CD8-positive, alpha-beta memory T cell (primary cell): ENCODE measurements around the gene MACF1. TPM values are rescaled to one million over a fixed set of nuclear protein-coding genes. Genes with fewer than 3 reads are reported as not detected.

Experiments used
- CTCF ChIA-PET: fragments of 350-600 bp; sonication (Branson Sonifier 250); formaldehyde crosslinking; loops from one replicate; lab custom pipeline; 2021; ENCODE audit warnings: antibody characterized with exemption; lab: Charles Lee
- POLR2A ChIA-PET: fragments of 350-600 bp; sonication (Branson Sonifier 250); formaldehyde crosslinking; loops from one replicate; lab custom pipeline; 2021; ENCODE audit warnings: antibody characterized with exemption; lab: Charles Lee
- DNase-seq, 5 donors: peaks; one replicate each; pipeline versions ENCODE4 v3.0.0 to v3.0.0-alpha.2; 2020 to 2022; ENCODE audit warnings: mixed read lengths in 1 of 5
- H3K27ac ChIP-seq: one replicate; pipeline ENCODE4 v1.7.0; 2013; ENCODE audit warnings: low read depth, mild to moderate bottlenecking, low read length, moderate library complexity
- H3K27me3 ChIP-seq: 2 replicates; pipeline ENCODE4 v1.7.0; 2013; ENCODE audit warnings: low read length, mild to moderate bottlenecking; ENCODE audit not compliant: insufficient read depth, poor library complexity, severe bottlenecking
- H3K36me3 ChIP-seq: 2 replicates; pipeline ENCODE4 v1.7.0; 2013; ENCODE audit warnings: mild to moderate bottlenecking, low read length, moderate library complexity; ENCODE audit not compliant: insufficient read depth
- H3K4me1 ChIP-seq: 2 replicates; pipeline ENCODE4 v1.7.0; 2013; ENCODE audit warnings: mild to moderate bottlenecking, low read length, moderate library complexity; ENCODE audit not compliant: insufficient read depth
- H3K4me3 ChIP-seq: 2 replicates; pipeline ENCODE4 v1.7.0; 2013; ENCODE audit warnings: mild to moderate bottlenecking, low read length
- H3K9me3 ChIP-seq: 2 replicates; pipeline ENCODE4 v1.7.0; 2013; ENCODE audit warnings: mild to moderate bottlenecking, low read length
- H3K27ac Mint-ChIP-seq, 8 donors: one replicate each; pipeline ENCODE4 v1.8.0; 2020 to 2021; ENCODE audit warnings: mixed read lengths in 8 of 8, mild to moderate bottlenecking in 6 of 8, inconsistent platforms in 3 of 8, moderate library complexity in 3 of 8
- H3K27me3 Mint-ChIP-seq, 2 donors: one replicate each; pipeline ENCODE4 v1.8.0; 2020 to 2021; ENCODE audit warnings: mixed read lengths in 2 of 2, mild to moderate bottlenecking in 1 of 2, moderate library complexity in 1 of 2
- H3K36me3 Mint-ChIP-seq, 3 donors: one replicate each; pipeline ENCODE4 v1.8.0; 2020 to 2021; ENCODE audit warnings: mixed read lengths in 3 of 3, inconsistent platforms in 1 of 3, mild to moderate bottlenecking in 1 of 3
- H3K4me1 Mint-ChIP-seq, 3 donors: one replicate each; pipeline ENCODE4 v1.8.0; 2020 to 2021; ENCODE audit warnings: mixed read lengths in 3 of 3, inconsistent platforms in 1 of 3, mild to moderate bottlenecking in 1 of 3
- H3K4me3 Mint-ChIP-seq, 7 donors: one replicate each; pipeline ENCODE4 v1.8.0; 2020 to 2021; ENCODE audit warnings: mixed read lengths in 7 of 7, mild to moderate bottlenecking in 6 of 7, moderate library complexity in 4 of 7, inconsistent platforms in 2 of 7
- H3K9me3 Mint-ChIP-seq, 5 donors: one replicate each; pipeline ENCODE4 v1.8.0; 2020 to 2022; ENCODE audit warnings: mixed read lengths in 5 of 5, mild to moderate bottlenecking in 3 of 5, moderate library complexity in 2 of 5, inconsistent platforms in 1 of 5
- polyA plus RNA-seq: library from polyadenylated mRNA; unstranded; fragments of 300-500 nt; fragmentation: Illumina TruSeq; gene quantifications from one replicate; pipeline ENCODE4 v1.2.3, GENCODE V29; 2021
- total RNA-seq, 2 experiments: library from RNA; stranded (reverse); gene quantifications; one replicate each; pipeline ENCODE4 v1.2.3, GENCODE V29; 2021

MACF1 gene
- total and polyA plus RNA-seq, 3 experiments from 2014 or later: 87.6 to 154 (median 151) TPM

- no peak for DNase-seq
- ChIA-PET POLR2A (no interaction called here), CTCF (interaction anchor here (1.2 to 5.1 kb wide), 3 partner anchors 14 to 46 kb away, joined by 5 to 46 read pairs (median 5); no protein-coding TSS in a partner anchor)
- Mint-ChIP-seq H3K36me3 (peaks cover 4 to 16% (median 5%) of the 10 kb centered on the region in 3 donors), H3K4me1 (peaks cover 45 to 63% (median 63%) of the 10 kb centered on the region in 3 donors), H3K27ac (peak overlapping the region in 6 of 8 donors; percentile 36 to 81 (median 62)), H3K27me3 (no peaks in the 10 kb centered on the region), H3K4me3 (peak overlapping the region in 2 of 7 donors; percentile 19 to 34), H3K9me3 (peaks cover 0 to 4% (median 0%) of the 10 kb centered on the region in 5 donors)
- Histone ChIP-seq H3K27me3 (no peaks in the 10 kb centered on the region), H3K36me3 (no peaks in the 10 kb centered on the region), H3K4me1 (peaks cover 26% of the 10 kb centered on the region), H3K9me3 (no peaks in the 10 kb centered on the region), H3K4me3 (no peak overlapping the region), H3K27ac (no peak overlapping the region)
Measured at GRCh38 chr1:39212499-39212898, 8.0 kb downstream of the MACF1 start.

- no peaks in the 10 kb centered on the region for H3K9me3 ChIP-seq
- H3K4me1 Mint-ChIP-seq: peaks cover 48 to 66% (median 66%) of the 10 kb centered on the region in 3 donors
- peak overlapping the region; percentile 35 to 96 (median 80) for H3K27ac Mint-ChIP-seq
- H3K36me3 ChIP-seq: no peaks in the 10 kb centered on the region
- no peak for DNase-seq
- H3K4me3 ChIP-seq: no peak overlapping the region
- H3K4me1 ChIP-seq: peaks cover 35% of the 10 kb centered on the region
- H3K27me3 Mint-ChIP-seq: no peaks in the 10 kb centered on the region
- H3K27me3 ChIP-seq: no peaks in the 10 kb centered on the region
- CTCF ChIA-PET: interaction anchor here (1.2 to 5.1 kb wide), 4 partner anchors 8 to 45 kb away, joined by 5 to 46 read pairs (median 14); partner anchors contain the start of gene MACF1
- H3K9me3 Mint-ChIP-seq: peaks cover 0 to 4% (median 0%) of the 10 kb centered on the region in 5 donors
- peaks cover 0 to 16% (median 8%) of the 10 kb centered on the region in 3 donors for H3K36me3 Mint-ChIP-seq
- H3K27ac ChIP-seq: no peak overlapping the region
- POLR2A ChIA-PET: no interaction called here
- H3K4me3 Mint-ChIP-seq: peak overlapping the region in 3 of 7 donors; percentile 12 to 75 (median 13)
Measured at GRCh38 chr1:39213511-39214002, 9.1 kb downstream of the MACF1 start.

DNA sequence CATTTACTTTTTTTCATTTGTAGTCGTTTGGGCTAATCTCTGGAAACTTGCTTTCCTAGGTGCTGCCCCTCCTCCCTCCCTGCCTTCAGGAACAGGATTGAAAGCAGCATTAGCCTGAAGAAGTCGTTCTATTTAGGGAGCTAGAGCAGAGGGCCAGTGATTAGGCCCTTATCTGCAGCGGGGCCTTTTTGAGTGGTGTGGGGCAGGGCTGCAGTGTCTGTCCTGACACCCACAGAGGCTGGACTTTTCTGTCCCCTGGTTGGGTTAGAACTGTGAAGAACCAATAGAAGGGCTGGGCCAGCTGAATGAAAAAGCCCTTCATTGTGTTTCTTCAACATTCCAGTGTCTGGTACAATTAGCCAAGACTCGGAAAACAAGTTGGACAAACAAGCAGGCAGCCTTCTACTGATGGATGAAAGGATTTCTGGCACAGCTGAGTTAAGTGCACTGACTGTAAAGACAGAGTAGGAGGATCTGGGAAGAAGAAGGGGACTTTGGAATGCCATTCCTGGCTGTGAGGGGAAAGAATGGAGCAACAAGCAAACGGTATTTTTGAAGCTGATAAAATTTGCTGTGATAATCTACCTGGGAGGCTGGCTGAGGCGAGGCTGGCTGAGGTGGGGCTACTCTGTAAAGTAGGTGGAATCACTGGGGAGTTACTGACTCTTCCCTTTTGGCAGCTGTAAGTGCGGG, 9.7 kb downstream of the MACF1 start:
- Histone ChIP-seq H3K36me3 (peaks cover 2% of the 10 kb centered on the region), H3K4me3 (no peak overlapping the region), H3K27ac (no peak overlapping the region), H3K4me1 (peaks cover 41% of the 10 kb centered on the region), H3K27me3 (no peaks in the 10 kb centered on the region), H3K9me3 (no peaks in the 10 kb centered on the region)
- peaks cover 54 to 71% (median 71%) of the 10 kb centered on the region in 3 donors for H3K4me1 Mint-ChIP-seq
- H3K36me3 Mint-ChIP-seq: peaks cover under 1 to 20% (median 8%) of the 10 kb centered on the region in 3 donors
- ChIA-PET CTCF (interaction anchor here (2.0 to 5.1 kb wide), 3 partner anchors 9 to 44 kb away, joined by 5 to 46 read pairs (median 24); partner anchors contain the start of gene MACF1), POLR2A (interaction anchor here (1.1 to 2.5 kb wide), 3 partner anchors 9 to 22 kb away, joined by 4 to 15 read pairs (median 12); partner anchors contain the start of gene MACF1)
- peak overlapping the region; percentile 58 to 96 (median 89) for H3K27ac Mint-ChIP-seq
- peak overlapping the region; percentile 72 to 94 (median 90) for H3K4me3 Mint-ChIP-seq
- H3K27me3 Mint-ChIP-seq: no peaks in the 10 kb centered on the region
- peaks cover 0 to 4% (median 0%) of the 10 kb centered on the region in 5 donors for H3K9me3 Mint-ChIP-seq
- DNase-seq: no peak

- ChIA-PET POLR2A (interaction anchor here (1.1 to 2.5 kb wide), 3 partner anchors 9 to 22 kb away, joined by 4 to 15 read pairs (median 12); partner anchors contain the start of gene MACF1), CTCF (interaction anchor here (0.7 to 5.1 kb wide), 4 partner anchors 9 to 44 kb away, joined by 3 to 46 read pairs (median 14); partner anchors contain the start of gene MACF1)
- no peak for DNase-seq
- Mint-ChIP-seq H3K27ac (peak overlapping the region; percentile 76 to 96 (median 92)), H3K4me1 (peaks cover 53 to 72% (median 71%) of the 10 kb centered on the region in 3 donors), H3K27me3 (no peaks in the 10 kb centered on the region), H3K9me3 (peaks cover 0 to 4% (median 0%) of the 10 kb centered on the region in 5 donors), H3K36me3 (peaks cover 4 to 19% (median 8%) of the 10 kb centered on the region in 3 donors), H3K4me3 (peak overlapping the region; percentile 84 to 96 (median 90))
- Histone ChIP-seq H3K27me3 (no peaks in the 10 kb centered on the region), H3K36me3 (peaks cover 3% of the 10 kb centered on the region), H3K27ac (no peak overlapping the region), H3K4me1 (peaks cover 46% of the 10 kb centered on the region), H3K9me3 (no peaks in the 10 kb centered on the region), H3K4me3 (peak overlapping the region; percentile 54)
Measured at GRCh38 chr1:39214714-39214997, 10.2 kb downstream of the MACF1 start.

- DNase-seq: peak in 4 of 5 donors; percentile 30 to 58 (median 40)
- peaks cover 4 to 18% (median 8%) of the 10 kb centered on the region in 3 donors for H3K36me3 Mint-ChIP-seq
- peaks cover 3% of the 10 kb centered on the region for H3K36me3 ChIP-seq
- peak overlapping the region; percentile 62 for H3K27ac ChIP-seq
- POLR2A ChIA-PET: interaction anchor here (0.6 to 2.5 kb wide), 6 partner anchors 10 to 28 kb away, joined by 3 to 15 read pairs (median 6); partner anchors contain the start of gene MACF1
- no peaks in the 10 kb centered on the region for H3K27me3 Mint-ChIP-seq
- H3K9me3 Mint-ChIP-seq: peaks cover 0 to 4% (median 0%) of the 10 kb centered on the region in 5 donors
- CTCF ChIA-PET: interaction anchor here (0.7 to 5.1 kb wide), 5 partner anchors 9 to 43 kb away, joined by 3 to 46 read pairs (median 5); partner anchors contain the start of gene MACF1
- no peaks in the 10 kb centered on the region for H3K27me3 ChIP-seq
- peaks cover 46% of the 10 kb centered on the region for H3K4me1 ChIP-seq
- H3K9me3 ChIP-seq: no peaks in the 10 kb centered on the region
- peak overlapping the region; percentile 84 to 96 (median 90) for H3K4me3 Mint-ChIP-seq
- H3K4me1 Mint-ChIP-seq: peaks cover 53 to 70% (median 69%) of the 10 kb centered on the region in 3 donors
- peak overlapping the region; percentile 54 for H3K4me3 ChIP-seq
- H3K27ac Mint-ChIP-seq: peak overlapping the region; percentile 76 to 96 (median 92)
Measured at GRCh38 chr1:39214998-39215873, 10.7 kb downstream of the MACF1 start.

DNA sequence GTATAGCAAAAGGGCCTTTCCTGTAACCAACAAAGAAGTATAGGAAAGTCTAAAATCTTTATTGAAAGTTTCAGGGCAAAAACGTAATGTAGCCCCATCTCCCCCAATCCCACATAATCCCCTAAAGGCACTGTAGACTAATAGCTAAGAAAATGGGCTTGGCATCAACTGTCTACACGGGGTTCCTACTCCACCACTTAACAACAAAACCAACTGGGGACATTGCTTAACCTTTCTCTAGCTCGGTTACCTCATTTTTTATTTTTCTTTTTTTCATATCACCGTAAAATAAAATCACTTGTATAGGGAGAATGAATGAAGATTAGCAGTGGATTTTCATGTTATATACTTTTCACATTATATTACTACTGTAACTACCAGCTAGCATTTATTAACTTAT, 12.3 kb downstream of the MACF1 start:
- no peak for DNase-seq
- H3K27ac ChIP-seq: peak overlapping the region; percentile 62
- POLR2A ChIA-PET: interaction anchor here (0.7 to 1.0 kb wide), 2 partner anchors 17 to 33 kb away, joined by 3 to 6 read pairs; no protein-coding TSS in a partner anchor
- CTCF ChIA-PET: interaction anchor here (1.3 to 3.6 kb wide), 3 partner anchors 25 to 41 kb away, joined by 3 to 18 read pairs (median 12); no protein-coding TSS in a partner anchor
- Mint-ChIP-seq H3K4me3 (peak overlapping the region; percentile 84 to 96 (median 90)), H3K27me3 (no peaks in the 10 kb centered on the region), H3K4me1 (peaks cover 61 to 78% (median 77%) of the 10 kb centered on the region in 3 donors), H3K36me3 (peaks cover 3 to 26% (median 8%) of the 10 kb centered on the region in 3 donors), H3K9me3 (no peaks in the 10 kb centered on the region), H3K27ac (peak overlapping the region; percentile 76 to 96 (median 92))
- H3K9me3 ChIP-seq: no peaks in the 10 kb centered on the region
- H3K4me3 ChIP-seq: peak overlapping the region; percentile 54
- H3K4me1 ChIP-seq: peaks cover 60% of the 10 kb centered on the region
- H3K27me3 ChIP-seq: no peaks in the 10 kb centered on the region
- H3K36me3 ChIP-seq: peaks cover 3% of the 10 kb centered on the region
